HepG2 (cell line): ENCODE measurements around the gene MEIS1. TPM values are rescaled to one million over a fixed set of nuclear protein-coding genes. Genes with fewer than 3 reads are reported as not detected.
A peak's percentile ranks its signal among the peaks of the same experiment; 100 is the strongest.

Experiments
- ATAC-seq: fragments of 200-7000 bp; cut with Tn5 transposase; 3 replicates; pipeline ENCODE4 v1.9.1; 2020; ENCODE audit warnings: mild to moderate bottlenecking, moderate library complexity
- BruUV-seq: library from RNA; stranded (reverse); fragments of 400-500 nt; replicated peaks from 2 replicates; lab custom pipeline; 2021; lab: Mats Ljungman, UMichigan
- CTCF ChIA-PET: fragments of 300-600 bp; formaldehyde crosslinking; extraction: SDS; loops from one replicate; lab custom pipeline; 2021; ENCODE audit warnings: low total read pairs, inconsistent platforms, low intra/inter-chr PET ratio; lab: Yijun Ruan, JAX
- POLR2A ChIA-PET: fragments of 350-600 bp; sonication (Branson Sonifier 250); formaldehyde crosslinking; loops from one replicate; lab custom pipeline; 2020; ENCODE audit warnings: antibody characterized with exemption, inconsistent platforms; lab: Yijun Ruan, JAX
- DNase-seq: peaks from one replicate; pipeline ENCODE4 v3.0.0-alpha.2; 2015; ENCODE audit warnings: low spot score
- FAIRE-seq: peaks from 3 replicates; lab custom pipeline; 2011; peaks lifted over from hg19 to GRCh38; lab: Jason Lieb, UNC
- H2AFZ ChIP-seq: one replicate; pipeline ENCODE4 v1.6.1; 2011; ENCODE audit warnings: low read length, inconsistent platforms
- H3K27ac ChIP-seq: fragments of 300-600 bp; 3 replicates; pipeline ENCODE4 v1.8.0; 2011; ENCODE audit warnings: mixed run types, mild to moderate bottlenecking, mixed read lengths, low read length, inconsistent platforms; ENCODE audit not compliant: insufficient read depth; ENCODE audit errors: extremely low read length
- H3K27me3 ChIP-seq, 2 experiments: fragments of 200-600 bp in 1 of 2; 2 replicates in 1 of 2; 3 replicates in 1 of 2; pipeline versions ENCODE4 v1.6.0 to v1.8.0; 2011; ENCODE audit warnings: low read length in 2 of 2, mild to moderate bottlenecking in 2 of 2, moderate library complexity in 2 of 2, inconsistent platforms in 1 of 2; ENCODE audit not compliant: insufficient read depth in 2 of 2, control insufficient read depth in 1 of 2
- H3K36me3 ChIP-seq, 2 experiments: fragments of 200-600 bp in 1 of 2; replicated peaks in 1 of 2; 2 replicates in 1 of 2; 3 replicates in 1 of 2; pipeline versions ENCODE4 v1.5.1 to v1.8.0; 2011; ENCODE audit warnings: low read length in 2 of 2, inconsistent platforms in 1 of 2; ENCODE audit not compliant: insufficient read depth in 2 of 2, control insufficient read depth in 1 of 2
- H3K4me1 ChIP-seq: 2 replicates; pipeline ENCODE4 v1.5.1; 2012; ENCODE audit warnings: low read length, inconsistent platforms; ENCODE audit not compliant: insufficient read depth
- H3K4me2 ChIP-seq: 2 replicates; pipeline ENCODE4 v1.6.0; 2011; ENCODE audit warnings: low read depth, low read length, inconsistent platforms
- H3K4me3 ChIP-seq, 3 experiments: fragments of 200-600 bp in 1 of 3; sonication (generic), shearing (Covaris generic) in 1 of 3; replicated peaks in 1 of 3; 2 replicates each; pipeline ENCODE4 v1.5.1; 2011 to 2016; ENCODE audit warnings: low read length in 3 of 3, inconsistent platforms in 2 of 3, low read depth in 2 of 3, mild to moderate bottlenecking in 2 of 3, control low read depth in 1 of 3, mixed read lengths in 1 of 3; ENCODE audit not compliant: insufficient read depth in 1 of 3
- H3K79me2 ChIP-seq: one replicate; pipeline ENCODE4 v1.6.1; 2011; ENCODE audit warnings: low read length, inconsistent platforms; ENCODE audit not compliant: insufficient read depth
- H3K9ac ChIP-seq: 2 replicates; pipeline ENCODE4 v1.6.0; 2011; ENCODE audit warnings: mild to moderate bottlenecking, low read depth, low read length, inconsistent platforms; ENCODE audit not compliant: insufficient read depth
- H3K9me3 ChIP-seq: 2 replicates; pipeline ENCODE4 v1.5.1; 2012; ENCODE audit warnings: mild to moderate bottlenecking, low read length
- H4K20me1 ChIP-seq: 2 replicates; pipeline ENCODE4 v1.6.0; 2011; ENCODE audit warnings: inconsistent platforms, mild to moderate bottlenecking, low read length, moderate library complexity; ENCODE audit not compliant: insufficient read depth
- FOXP4 ChIP-seq: sonication (generic); formaldehyde crosslinking; IDR thresholded peaks from 2 replicates; pipeline ENCODE4 v1.4.0; 2020; ENCODE audit warnings: missing genetic modification reagents
- MAZ ChIP-seq, 2 experiments: sonication (generic) in 1 of 2; formaldehyde crosslinking in 1 of 2; IDR thresholded peaks; 2 replicates each; pipeline versions ENCODE4 v1.5.0 to v1.6.1; 2012 to 2020; ENCODE audit warnings: low read depth in 2 of 2, mild to moderate bottlenecking in 2 of 2, borderline replicate concordance in 1 of 2, improper control_type of control experiment in 1 of 2, low read length in 1 of 2, missing genetic modification reagents in 1 of 2, moderate library complexity in 1 of 2
- NCOA2 ChIP-seq: sonication (generic); formaldehyde crosslinking; IDR thresholded peaks from 2 replicates; pipeline ENCODE4 v1.8.0; 2022; ENCODE audit warnings: inconsistent platforms
- PCBP1 ChIP-seq: fragments of 200-400 bp; formaldehyde crosslinking; IDR thresholded peaks from 2 replicates; pipeline ENCODE4 v1.6.1; 2017; ENCODE audit warnings: mild to moderate bottlenecking, low read depth, low read length, borderline replicate concordance
- RFX5 ChIP-seq: IDR thresholded peaks from 2 replicates; pipeline ENCODE4 v1.6.1; 2011; ENCODE audit warnings: low read depth, low read length, improper control_type of control experiment
- SNRNP70 ChIP-seq: fragments of 200-400 bp; formaldehyde crosslinking; IDR thresholded peaks from 2 replicates; pipeline ENCODE4 v1.6.1; 2017; ENCODE audit warnings: mild to moderate bottlenecking, low read depth, low read length, moderate library complexity
- TOPORS ChIP-seq: sonication (generic); formaldehyde crosslinking; IDR thresholded peaks from 2 replicates; pipeline ENCODE4 v1.8.0; 2023; ENCODE audit warnings: mild to moderate bottlenecking, missing genetic modification reagents
- ZFP82 ChIP-seq: sonication (generic); formaldehyde crosslinking; IDR thresholded peaks from 2 replicates; pipeline ENCODE4 v1.5.1; 2020; ENCODE audit warnings: mild to moderate bottlenecking, missing genetic modification reagents, borderline replicate concordance
- ZNF18 ChIP-seq: sonication (generic); formaldehyde crosslinking; IDR thresholded peaks from 2 replicates; pipeline ENCODE4 v1.8.0; 2022; ENCODE audit warnings: mild to moderate bottlenecking, missing genetic modification reagents; ENCODE audit not compliant: insufficient replicate concordance
- ZNF264 ChIP-seq: sonication (generic); formaldehyde crosslinking; IDR thresholded peaks from 2 replicates; pipeline ENCODE4 v1.4.0; 2020; ENCODE audit warnings: missing genetic modification reagents
- ZNF775 ChIP-seq: sonication (generic); formaldehyde crosslinking; IDR thresholded peaks from 2 replicates; pipeline ENCODE4 v1.4.0; 2020; ENCODE audit warnings: missing genetic modification reagents, mild to moderate bottlenecking, moderate library complexity, borderline replicate concordance
- WGBS: methylation state at CpG from one replicate; pipeline ENCODE4 v1.1.6; 2017; ENCODE audit warnings: low lambda C conversion rate; 5-methylcytosine and 5-hydroxymethylcytosine counted together
- in situ Hi-C: cut with HindIII; loops from 2 replicates; pipeline ENCODE4 v1.10.0; 2017; ENCODE audit warnings: low pct_unique_long_range_greater_than_20kb; ENCODE audit not compliant: extremely low pct_ligation_motif_present
- intact Hi-C: fragments of 100-400 bp; cut with micrococcal nuclease; formaldehyde crosslinking; loops from one replicate; pipeline ENCODE4 v1.10.0; 2022; ENCODE audit not compliant: unreplicated experiment
- polyA plus RNA-seq, 8 experiments: library from polyadenylated mRNA; depleted of rRNA in 3 of 8; stranded (reverse) in 7 of 8; unstranded in 1 of 8; fragments of >200 nt; fragmentation: Illumina TruSeq in 4 of 8; extraction: Trizol in 4 of 8; gene quantifications; 2 replicates each; pipeline versions ENCODE4 v1.2.1 to v1.2.3, GENCODE V29; 2011 to 2016; ENCODE audit warnings: low read depth in 4 of 8, missing spikeins in 1 of 8, mixed read lengths in 1 of 8; ENCODE audit not compliant: insufficient read depth in 1 of 8
- total RNA-seq, 5 experiments: library from RNA; depleted of rRNA; stranded (reverse); fragments of >200 nt; fragmentation: Illumina TruSeq; extraction: Trizol; gene quantifications; 2 replicates each; pipeline ENCODE4 v1.2.3, GENCODE V29; 2016; ENCODE audit warnings: low read depth in 1 of 5
- TF ChIP-seq, protein P1 (sequence below): sonication (generic); formaldehyde crosslinking; IDR thresholded peaks from 2 replicates; pipeline ENCODE4 v1.4.0; 2020; ENCODE audit warnings: mild to moderate bottlenecking, missing genetic modification reagents
- TF ChIP-seq, protein P2 (sequence below): sonication (generic); formaldehyde crosslinking; IDR thresholded peaks from 2 replicates; pipeline ENCODE4 v1.8.0; 2022; ENCODE audit warnings: mild to moderate bottlenecking, missing genetic modification reagents, moderate library complexity

MEIS1 gene
- total and polyA plus RNA-seq, 2 of the 13 experiments (the other 11 are each of a cell fraction or from before 2014, with no cell fraction given), result 3.8 to 6.0 TPM

GRCh38 chr2:66435963-66436362, 1.0 kb downstream of the MEIS1 start (continued):
- no peak for TF ChIP-seq PCBP1
- TF ChIP-seq NCOA2 (CRISPR knock-in tag), result no peak
- TF ChIP-seq, protein P1, sequence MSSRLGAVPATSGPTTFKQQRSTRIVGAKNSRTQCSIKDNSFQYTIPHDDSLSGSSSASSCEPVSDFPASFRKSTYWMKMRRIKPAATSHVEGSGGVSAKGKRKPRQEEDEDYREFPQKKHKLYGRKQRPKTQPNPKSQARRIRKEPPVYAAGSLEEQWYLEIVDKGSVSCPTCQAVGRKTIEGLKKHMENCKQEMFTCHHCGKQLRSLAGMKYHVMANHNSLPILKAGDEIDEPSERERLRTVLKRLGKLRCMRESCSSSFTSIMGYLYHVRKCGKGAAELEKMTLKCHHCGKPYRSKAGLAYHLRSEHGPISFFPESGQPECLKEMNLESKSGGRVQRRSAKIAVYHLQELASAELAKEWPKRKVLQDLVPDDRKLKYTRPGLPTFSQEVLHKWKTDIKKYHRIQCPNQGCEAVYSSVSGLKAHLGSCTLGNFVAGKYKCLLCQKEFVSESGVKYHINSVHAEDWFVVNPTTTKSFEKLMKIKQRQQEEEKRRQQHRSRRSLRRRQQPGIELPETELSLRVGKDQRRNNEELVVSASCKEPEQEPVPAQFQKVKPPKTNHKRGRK (CRISPR knock-in tag), result no peak
- TF ChIP-seq, all 625 proteins: peak for 0

DNA sequence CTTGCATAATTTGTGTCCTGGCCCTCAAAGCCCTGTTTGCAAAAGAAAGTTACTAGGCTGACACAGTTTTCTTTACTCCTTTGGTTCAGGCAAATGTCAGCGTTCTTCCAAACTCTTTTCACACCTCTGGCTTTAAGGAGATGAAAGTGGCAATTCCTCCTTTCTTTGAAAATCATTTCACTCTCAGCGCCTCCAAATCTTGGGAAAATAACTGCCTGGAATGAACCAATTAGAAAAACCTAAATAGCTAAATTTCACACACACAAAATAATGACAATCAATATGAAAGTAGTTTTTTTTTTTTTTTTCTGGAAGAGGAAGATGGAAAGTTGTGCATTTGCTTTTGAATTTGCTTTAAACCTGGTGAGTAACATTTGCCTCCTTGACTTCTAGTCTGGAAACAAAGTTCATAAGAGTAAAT, 1.7 kb downstream of the MEIS1 start:
- peak overlapping the region; percentile 7 to 93 (median 85); a peak in 3 of 6 replicates for H3K4me3 ChIP-seq
- FAIRE-seq, result no peak
- no peaks in the 10 kb centered on the region for H3K79me2 ChIP-seq
- H2AFZ ChIP-seq, result no peak overlapping the region
- no peaks in the 10 kb centered on the region for H4K20me1 ChIP-seq
- BruUV-seq, result no TSS peak
- H3K27ac ChIP-seq, result no peak overlapping the region
- H3K27me3 ChIP-seq, result peaks cover 0 to 11% of the 10 kb centered on the region in 2 experiments; a peak in 2 of 5 replicates
- peak overlapping the region; percentile 99 for H3K4me2 ChIP-seq
- no peak overlapping the region for H3K9ac ChIP-seq
- ATAC-seq, result no peak
- WGBS, result 50% methylated on average over 2 of the region's 2 CpGs
- in situ Hi-C loops, result loop anchor here (10.0 to 25.0 kb wide), 5 partner anchors 776 to 1601 kb away; no protein-coding TSS in a partner anchor
- ChIA-PET CTCF (no interaction called here), POLR2A (interaction anchor here (0.9 kb wide), 1 partner anchor 9 kb away, joined by 4 read pairs; no protein-coding TSS in a partner anchor)
- H3K4me1 ChIP-seq, result peaks cover 19% of the 10 kb centered on the region
- DNase-seq, result no peak
- H3K36me3 ChIP-seq, result no peaks in the 10 kb centered on the region; a peak in 1 of 5 replicates
- intact Hi-C loops, result no loop called here
- no peaks in the 10 kb centered on the region for H3K9me3 ChIP-seq
- TF ChIP-seq FOXP4 (CRISPR knock-in tag) (no peak), ZNF18 (CRISPR knock-in tag) (no peak), TOPORS (no peak), SNRNP70 (no peak), ZFP82 (CRISPR knock-in tag) (no peak), MAZ (IDR thresholded peaks at IDR 0.05; ENCODE audit: borderline replicate concordance, low read depth, low read length) (no peak), MAZ (CRISPR knock-in tag; IDR thresholded peaks at IDR 0.05; ENCODE audit: low read depth) (no peak), RFX5 (no peak), ZNF775 (CRISPR knock-in tag) (no peak), ZNF264 (CRISPR knock-in tag) (no peak)
- TF ChIP-seq, protein P2, sequence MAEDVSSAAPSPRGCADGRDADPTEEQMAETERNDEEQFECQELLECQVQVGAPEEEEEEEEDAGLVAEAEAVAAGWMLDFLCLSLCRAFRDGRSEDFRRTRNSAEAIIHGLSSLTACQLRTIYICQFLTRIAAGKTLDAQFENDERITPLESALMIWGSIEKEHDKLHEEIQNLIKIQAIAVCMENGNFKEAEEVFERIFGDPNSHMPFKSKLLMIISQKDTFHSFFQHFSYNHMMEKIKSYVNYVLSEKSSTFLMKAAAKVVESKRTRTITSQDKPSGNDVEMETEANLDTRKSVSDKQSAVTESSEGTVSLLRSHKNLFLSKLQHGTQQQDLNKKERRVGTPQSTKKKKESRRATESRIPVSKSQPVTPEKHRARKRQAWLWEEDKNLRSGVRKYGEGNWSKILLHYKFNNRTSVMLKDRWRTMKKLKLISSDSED, result no peak
